Measurements from ENCODE around the gene AARSD1. TPM values are rescaled to one million over a fixed set of nuclear protein-coding genes. Genes with fewer than 3 reads are reported as not detected.
"Not testable (repeated sequence)": the region's sequence is repeated elsewhere in the genome, so short reads cannot be mapped to it uniquely, and the experiment has no call there.

The AARSD1 gene
- polyA plus RNA-seq, 12 donors = 42.1 to 75.5 (median 48.0) TPM; not detected in 1

- DNase-seq = no peak
Observed at GRCh38 chr17:42989141-42989540, 24.9 kb upstream of the AARSD1 start.

- DNase-seq = no peak
Observed at GRCh38 chr17:42985225-42985624, 21.0 kb upstream of the AARSD1 start.

DNA sequence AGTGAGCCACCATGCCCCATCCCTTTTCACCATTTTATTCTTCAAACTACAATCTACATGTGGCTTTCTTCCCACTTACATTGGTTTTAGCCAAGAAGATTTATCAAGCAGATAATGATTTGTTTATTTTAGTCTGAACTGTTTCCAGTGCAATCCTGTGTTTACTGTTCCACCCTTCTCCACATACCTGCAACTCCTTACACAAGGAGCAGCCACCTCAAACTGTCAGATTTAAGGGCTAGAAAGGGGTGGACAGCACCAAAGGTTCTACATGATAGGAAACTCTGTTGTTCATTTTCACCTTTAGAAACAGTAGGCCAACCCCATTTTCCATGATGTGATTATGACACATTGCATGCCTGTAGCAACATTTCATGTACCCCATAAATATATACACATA, 18.0 kb upstream of the AARSD1 start:
- DNase-seq = no peak

DNA sequence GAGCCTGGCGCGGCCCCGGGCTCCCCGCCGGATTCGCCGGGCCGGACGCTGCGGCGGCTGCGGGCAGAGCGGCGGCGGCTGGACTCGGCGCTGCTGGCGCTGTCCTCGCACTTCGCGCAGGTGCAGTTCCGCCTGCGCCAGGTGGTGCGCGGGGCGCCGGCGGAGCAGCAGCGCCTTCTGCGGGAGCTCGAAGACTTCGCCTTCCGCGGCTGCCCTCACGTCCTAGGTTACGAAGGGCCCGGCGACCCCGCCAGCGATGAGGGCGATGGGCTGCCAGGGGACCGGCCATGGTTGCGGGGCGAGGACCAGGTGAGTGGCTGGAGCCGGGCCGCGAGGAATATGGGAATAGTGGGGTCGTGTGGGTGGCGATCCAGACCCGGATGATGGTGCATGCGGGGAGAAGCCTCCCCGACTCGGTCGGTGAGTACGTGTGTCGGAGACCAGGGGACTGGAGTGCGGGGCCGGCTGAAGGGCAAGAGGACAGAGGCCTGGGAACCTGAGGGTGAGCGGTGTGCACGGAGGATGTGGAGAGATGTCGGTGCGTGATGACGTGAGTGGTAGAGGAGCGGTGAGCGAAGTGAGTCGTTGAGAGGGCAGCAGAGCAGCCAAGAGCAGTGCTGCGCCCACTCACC, 16.6 kb upstream of the AARSD1 start:
- DNase-seq = peak; percentile 14

DNA sequence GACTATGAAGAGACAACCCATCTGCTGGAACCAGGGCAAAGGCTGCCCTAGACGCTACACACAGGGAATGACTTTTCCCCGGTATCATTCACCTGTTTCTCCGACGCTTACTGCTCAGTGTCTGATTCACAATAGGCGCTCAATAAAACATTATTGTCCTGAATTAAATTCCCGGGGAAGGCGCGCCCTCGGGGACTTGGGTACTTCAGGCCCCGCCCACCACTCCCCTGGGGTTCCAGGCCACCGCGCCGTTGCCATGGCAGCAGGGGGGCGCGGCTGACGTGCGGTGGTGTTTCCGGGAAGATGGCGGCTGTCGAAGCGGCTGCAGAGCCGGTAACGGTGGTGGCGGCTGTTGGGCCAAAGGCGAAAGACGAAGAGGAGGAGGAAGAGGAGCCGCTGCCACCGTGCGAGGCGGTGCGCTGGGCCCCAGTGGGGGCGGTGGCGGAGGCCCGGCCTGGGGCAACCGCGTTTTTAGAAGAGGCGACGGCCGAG, 16.1 kb upstream of the AARSD1 start, which contains the start of gene RUNDC1:
TSS of gene RUNDC1 (plus strand) at position 292 of the 492 bp plus-strand sequence. CDS start at position 304, 12 bp downstream.
- peak; percentile 87 for DNase-seq

DNA sequence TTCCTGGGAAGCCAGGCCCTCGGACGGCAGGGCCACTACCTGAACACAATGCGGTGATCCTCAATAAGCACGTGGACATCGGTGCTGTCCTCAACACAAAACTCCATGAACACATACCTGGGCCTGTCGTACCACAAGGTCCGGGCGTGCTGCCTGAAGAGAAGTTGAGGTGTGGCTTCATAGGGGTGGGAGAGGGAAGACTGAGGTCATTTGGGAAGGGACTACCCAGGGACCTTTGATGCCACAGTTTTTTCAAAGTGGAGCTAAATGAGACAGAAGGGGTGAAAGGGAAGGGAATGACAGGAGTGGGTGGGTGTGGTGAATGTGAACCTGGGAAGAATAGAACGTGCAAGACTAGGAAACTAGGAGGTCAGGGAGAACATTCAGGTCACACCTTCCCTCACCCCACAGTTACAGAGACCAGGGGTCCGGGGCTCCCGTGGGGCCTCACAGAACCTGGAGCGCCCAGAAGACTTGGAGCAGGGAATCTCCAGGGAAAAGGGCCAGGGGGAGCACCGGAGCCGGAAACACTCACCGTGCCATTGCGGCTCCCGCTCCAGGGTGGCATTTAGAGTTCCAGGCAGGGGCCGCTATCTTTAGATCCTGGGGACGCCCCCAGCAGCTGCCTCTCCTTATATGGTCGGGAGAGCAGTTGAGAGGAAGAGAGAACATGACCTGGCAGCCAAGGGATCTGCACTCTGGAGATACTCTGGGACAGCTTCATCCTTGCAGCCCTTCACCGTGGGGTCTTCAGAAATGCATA, 15.4 kb upstream of the AARSD1 start, which contains the start of gene PTGES3L:
TSS of gene PTGES3L (minus strand) at position 570 of the 763 bp plus-strand sequence. CDS start at position 543, 27 bp downstream.
- peak; percentile 47 for DNase-seq

- DNase-seq = not testable (repeated sequence)
Observed at GRCh38 chr17:42975701-42976100, 11.4 kb upstream of the AARSD1 start.

- DNase-seq = no peak
Observed at GRCh38 chr17:42975265-42975664, 11.0 kb upstream of the AARSD1 start.

GRCh38 chr17:42973323-42973722, 9.1 kb upstream of the AARSD1 start:
- not testable (repeated sequence) for DNase-seq

DNA sequence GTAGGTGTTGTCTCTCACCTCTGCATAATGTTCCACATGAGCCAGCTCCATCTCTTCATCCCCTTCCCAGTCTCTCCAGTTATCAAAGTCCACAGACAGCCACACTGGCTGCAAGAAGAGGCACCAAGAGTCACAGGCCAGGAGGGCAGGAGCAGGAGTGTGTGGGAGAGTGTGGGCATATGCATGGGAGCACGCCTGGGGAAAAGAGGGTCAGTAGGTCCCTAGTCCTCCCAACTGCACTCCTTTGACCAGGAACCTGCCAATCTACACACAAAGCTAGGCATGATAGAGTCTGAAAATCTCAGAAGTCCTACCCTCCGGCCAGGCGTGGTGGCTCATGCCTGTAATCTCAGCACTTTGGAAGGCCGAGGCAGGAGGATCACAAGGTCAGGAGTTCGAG, 7.3 kb upstream of the AARSD1 start:
- no peak for DNase-seq

- DNase-seq = no peak
Observed at GRCh38 chr17:42969001-42969581, 4.8 kb upstream of the AARSD1 start.

GRCh38 chr17:42967925-42968324, 3.7 kb upstream of the AARSD1 start:
- DNase-seq = no peak

DNA sequence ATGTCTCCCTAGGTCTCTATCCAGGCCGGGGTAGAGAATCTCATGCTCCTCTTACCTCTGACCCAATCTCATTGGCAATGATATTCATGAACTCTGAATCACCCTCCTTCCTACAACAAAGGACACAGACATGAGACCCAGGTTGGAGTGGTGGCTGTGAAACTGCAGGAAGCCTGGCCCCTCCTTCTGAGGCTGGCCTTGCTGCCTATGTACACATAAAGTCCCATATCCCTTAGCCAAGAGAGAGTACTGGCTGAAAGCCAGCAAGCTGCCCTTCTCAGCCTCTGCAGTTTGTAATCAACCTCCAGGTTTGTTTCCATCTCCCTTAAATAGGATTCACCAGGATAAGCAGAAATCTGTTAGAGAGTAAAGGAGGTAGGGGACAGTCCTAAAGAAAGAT, 10.6 kb downstream of the AARSD1 start:
- DNase-seq = no peak

DNA sequence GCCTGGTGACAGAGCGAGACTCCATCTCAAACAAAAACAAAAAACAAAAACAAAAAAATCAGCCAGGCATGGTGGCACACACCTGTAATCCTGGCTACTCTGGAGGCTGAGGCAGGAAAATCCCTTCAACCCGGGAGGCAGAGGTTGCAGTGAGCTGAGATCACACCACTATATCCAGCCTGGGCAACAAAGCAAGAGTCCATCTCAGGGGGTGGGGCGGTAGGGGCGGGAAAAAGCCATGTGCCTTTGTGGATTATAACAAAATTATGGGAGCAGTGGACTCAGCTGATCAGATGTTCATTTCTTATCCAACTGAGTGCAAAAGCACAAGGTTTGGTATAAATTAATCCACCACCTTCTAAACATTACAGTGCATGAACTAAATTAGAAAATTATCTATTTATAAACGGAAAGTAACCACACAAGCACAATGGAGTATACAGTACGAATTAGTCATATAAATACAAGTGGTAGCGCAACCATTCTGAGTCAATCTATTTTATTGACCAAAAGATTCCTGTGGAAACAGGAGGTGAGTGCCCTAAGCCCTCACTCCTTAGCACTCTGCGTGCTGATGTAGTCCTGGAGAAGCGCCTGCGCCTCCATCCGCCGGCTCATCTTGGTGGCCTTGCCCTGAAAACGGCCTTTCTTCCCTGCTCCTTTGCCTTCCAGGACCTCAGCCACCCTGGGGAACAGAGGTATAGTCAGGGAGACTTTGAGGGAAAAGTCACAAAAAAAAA, 14.0 kb downstream of the AARSD1 start:
- DNase-seq = no peak

- DNase-seq = no peak
Observed at GRCh38 chr17:42946812-42947211, 17.4 kb downstream of the AARSD1 start.

- no peak for DNase-seq
Observed at GRCh38 chr17:42944211-42944610, 20.0 kb downstream of the AARSD1 start.

- peak; percentile 46 for DNase-seq
Observed at GRCh38 chr17:42937712-42938596, 26.3 kb downstream of the AARSD1 start.

GRCh38 chr17:42929497-42929844, 34.8 kb downstream of the AARSD1 start:
- no peak for DNase-seq

- peak; percentile 35 for DNase-seq
Observed at GRCh38 chr17:42928714-42929496, 35.3 kb downstream of the AARSD1 start.

GRCh38 chr17:42924891-42925290, 39.4 kb downstream of the AARSD1 start:
- no peak for DNase-seq
